Measurements from ENCODE around the gene KCNQ4. TPM values are rescaled to one million over a fixed set of nuclear protein-coding genes. Genes with fewer than 3 reads are reported as not detected.

KCNQ4 gene
- total RNA-seq, 1 donor from 2014 or later: 1.5 TPM

GRCh38 chr1:40848530-40849189 lies 65.1 kb downstream of the KCNQ4 start:
- H3K9me3 ChIP-seq (replicated peaks): no peaks in the 10 kb centered on the region
- peak; percentile 61 for DNase-seq
- peak; percentile 90 for TF ChIP-seq CTCF (IDR thresholded peaks at IDR 0.05; ENCODE audit: borderline replicate concordance)

GRCh38 chr1:40849801-40850592 lies 66.4 kb downstream of the KCNQ4 start:
- Histone ChIP-seq H3K36me3 (no peaks in the 10 kb centered on the region), H3K27ac (replicated peaks) (no peak overlapping the region), H3K4me1 (peaks cover 5% of the 10 kb centered on the region), H3K9me3 (replicated peaks) (no peaks in the 10 kb centered on the region), H3K4me3 (no peak overlapping the region), H3K27me3 (ENCODE audit: low read depth) (no peaks in the 10 kb centered on the region)
- peak; percentile 93 for TF ChIP-seq CTCF (IDR thresholded peaks at IDR 0.05; ENCODE audit: borderline replicate concordance)
- DNase-seq: peak; percentile 62
- intact Hi-C loops (cut with micrococcal nuclease): loop anchor here (5.0 to 10.0 kb wide), 2 partner anchors 75 to 102 kb away; no protein-coding TSS in a partner anchor

More at GRCh38 chr1:40848530-40849189, 65.1 kb downstream of the KCNQ4 start:
- H3K4me1 ChIP-seq: peaks cover 5% of the 10 kb centered on the region
- intact Hi-C loops (cut with micrococcal nuclease): loop anchor here (5.0 to 10.0 kb wide), 2 partner anchors 74 to 104 kb away; no protein-coding TSS in a partner anchor
- H3K27me3 ChIP-seq (ENCODE audit: low read depth): no peaks in the 10 kb centered on the region
- H3K27ac ChIP-seq (replicated peaks): no peak overlapping the region
- H3K36me3 ChIP-seq: no peaks in the 10 kb centered on the region
- H3K4me3 ChIP-seq: no peak overlapping the region

GRCh38 chr1:40851643-40852042 lies 68.1 kb downstream of the KCNQ4 start:
- Histone ChIP-seq H3K36me3 (no peaks in the 10 kb centered on the region), H3K4me1 (peaks cover 5% of the 10 kb centered on the region), H3K4me3 (no peak overlapping the region), H3K9me3 (replicated peaks) (no peaks in the 10 kb centered on the region), H3K27me3 (ENCODE audit: low read depth) (no peaks in the 10 kb centered on the region), H3K27ac (replicated peaks) (no peak overlapping the region)
- DNase-seq: no peak
- TF ChIP-seq CTCF (IDR thresholded peaks at IDR 0.05; ENCODE audit: borderline replicate concordance): no peak
- intact Hi-C loops (cut with micrococcal nuclease): no loop called here

GRCh38 chr1:40853113-40853884 lies 69.7 kb downstream of the KCNQ4 start:
- Histone ChIP-seq H3K27me3 (ENCODE audit: low read depth) (no peaks in the 10 kb centered on the region), H3K27ac (replicated peaks) (no peak overlapping the region), H3K4me1 (peaks cover 5% of the 10 kb centered on the region), H3K9me3 (replicated peaks) (no peaks in the 10 kb centered on the region), H3K4me3 (no peak overlapping the region), H3K36me3 (no peaks in the 10 kb centered on the region)
- no peak for DNase-seq
- no peak for TF ChIP-seq CTCF (IDR thresholded peaks at IDR 0.05; ENCODE audit: borderline replicate concordance)
- intact Hi-C loops (cut with micrococcal nuclease): no loop called here

- H3K36me3 ChIP-seq: no peaks in the 10 kb centered on the region
- no peak for DNase-seq
- TF ChIP-seq CTCF (IDR thresholded peaks at IDR 0.05; ENCODE audit: borderline replicate concordance): no peak
- no peak overlapping the region for H3K27ac ChIP-seq (replicated peaks)
- H3K9me3 ChIP-seq (replicated peaks): no peaks in the 10 kb centered on the region
- peaks cover 7% of the 10 kb centered on the region for H3K4me1 ChIP-seq
- intact Hi-C loops (cut with micrococcal nuclease): no loop called here
- H3K4me3 ChIP-seq: no peak overlapping the region
- no peaks in the 10 kb centered on the region for H3K27me3 ChIP-seq (ENCODE audit: low read depth)
Measured at GRCh38 chr1:40853885-40854170, 70.2 kb downstream of the KCNQ4 start.
